Liver (tissue), 9 donors: ENCODE data around the gene AGTRAP. TPM values are rescaled to one million over a fixed set of nuclear protein-coding genes. Genes with fewer than 3 reads are reported as not detected.

Experiments used
- DNase-seq: peaks from one replicate; pipeline ENCODE4 v3.0.0-alpha.2; 2017; ENCODE audit warnings: low spot score
- H3K27ac ChIP-seq, 2 donors: one replicate each; pipeline ENCODE4 v1.7.0; 2013; ENCODE audit warnings: inconsistent platforms in 2 of 2, low read length in 2 of 2, control low read depth in 1 of 2, low read depth in 1 of 2, mild to moderate bottlenecking in 1 of 2
- H3K27me3 ChIP-seq, 4 donors: one replicate each; pipeline versions ENCODE4 v1.6.1 to v1.7.0; 2013; ENCODE audit warnings: low read length in 3 of 4, inconsistent platforms in 1 of 4, mild to moderate bottlenecking in 1 of 4, moderate library complexity in 1 of 4; ENCODE audit not compliant: control insufficient read depth in 4 of 4, insufficient read depth in 4 of 4
- H3K36me3 ChIP-seq, 4 donors: one replicate each; pipeline versions ENCODE4 v1.6.1 to v1.7.0; 2013; ENCODE audit warnings: low read length in 3 of 4, mild to moderate bottlenecking in 3 of 4, low read depth in 1 of 4, moderate library complexity in 1 of 4; ENCODE audit not compliant: control insufficient read depth in 4 of 4, insufficient read depth in 3 of 4
- H3K4me1 ChIP-seq, 4 donors: one replicate each; pipeline versions ENCODE4 v1.6.1 to v1.7.0; 2013; ENCODE audit warnings: low read length in 3 of 4, mild to moderate bottlenecking in 3 of 4, moderate library complexity in 1 of 4; ENCODE audit not compliant: control insufficient read depth in 4 of 4, insufficient read depth in 4 of 4
- H3K4me3 ChIP-seq, 3 donors: one replicate each; pipeline versions ENCODE4 v1.6.1 to v1.7.0; 2013; ENCODE audit warnings: low read length in 3 of 3, control low read depth in 1 of 3, low read depth in 1 of 3, mild to moderate bottlenecking in 1 of 3
- H3K9ac ChIP-seq, 2 donors: one replicate each; pipeline ENCODE4 v1.7.0; 2013; ENCODE audit warnings: low read length in 2 of 2, mild to moderate bottlenecking in 2 of 2, moderate library complexity in 2 of 2, control low read depth in 1 of 2, low read depth in 1 of 2
- H3K9me3 ChIP-seq, 4 donors: one replicate each; pipeline versions ENCODE4 v1.6.1 to v1.7.0; 2013; ENCODE audit warnings: low read length in 3 of 4; ENCODE audit not compliant: control insufficient read depth in 4 of 4
- ATF3 ChIP-seq: IDR thresholded peaks from 2 replicates; pipeline ENCODE4 v1.6.1; 2016; ENCODE audit warnings: antibody characterized with exemption
- CTCF ChIP-seq: fragments of 150-350 bp; IDR thresholded peaks from 2 replicates; pipeline ENCODE4 v1.5.1; 2017; ENCODE audit warnings: improper control_type of control experiment, low read depth, low read length; ENCODE audit not compliant: missing input control
- EGR1 ChIP-seq, 2 donors: IDR thresholded peaks; 2 replicates each; pipeline ENCODE4 v1.6.1; 2016 to 2018; ENCODE audit warnings: antibody characterized with exemption in 2 of 2, low read depth in 2 of 2
- FOXA1 ChIP-seq: IDR thresholded peaks from 2 replicates; pipeline ENCODE4 v1.6.1; 2016; ENCODE audit warnings: antibody characterized with exemption
- FOXA2 ChIP-seq: IDR thresholded peaks from 2 replicates; pipeline ENCODE4 v1.6.1; 2016; ENCODE audit warnings: antibody characterized with exemption
- GABPA ChIP-seq, 2 donors: IDR thresholded peaks in 1 of 2; conservative IDR thresholded peaks in 1 of 2; 2 replicates each; pipeline ENCODE4 v1.6.1; 2016; ENCODE audit warnings: antibody characterized with exemption in 2 of 2, mild to moderate bottlenecking in 1 of 2, moderate library complexity in 1 of 2
- HNF4G ChIP-seq: IDR thresholded peaks from 2 replicates; pipeline ENCODE4 v1.6.1; 2016; ENCODE audit warnings: antibody characterized with exemption
- JUND ChIP-seq, 2 donors: IDR thresholded peaks; 2 replicates each; pipeline ENCODE4 v1.6.1; 2016; ENCODE audit warnings: antibody characterized with exemption in 2 of 2
- MAX ChIP-seq: IDR thresholded peaks from 2 replicates; pipeline ENCODE4 v1.6.1; 2016; ENCODE audit warnings: antibody characterized with exemption
- RAD21 ChIP-seq, 2 donors: IDR thresholded peaks; 2 replicates each; pipeline ENCODE4 v1.6.1; 2016; ENCODE audit warnings: antibody characterized with exemption in 2 of 2, mild to moderate bottlenecking in 2 of 2
- RXRA ChIP-seq, 2 donors: IDR thresholded peaks; 2 replicates each; pipeline ENCODE4 v1.6.1; 2017 to 2018; ENCODE audit warnings: antibody characterized with exemption in 2 of 2, mild to moderate bottlenecking in 1 of 2
- SP1 ChIP-seq: IDR thresholded peaks from 2 replicates; pipeline ENCODE4 v1.6.1; 2018; ENCODE audit warnings: antibody characterized with exemption, mild to moderate bottlenecking
- YY1 ChIP-seq: IDR thresholded peaks from 2 replicates; pipeline ENCODE4 v1.6.1; 2016; ENCODE audit warnings: antibody characterized with exemption, mild to moderate bottlenecking
- WGBS: extraction: QIAGEN DNeasy Blood & Tissue Kit; methylation state at CpG from one replicate; pipeline ENCODE4 v1.1.7; 2013; 5-methylcytosine and 5-hydroxymethylcytosine counted together
- polyA plus RNA-seq, 2 donors: library from polyadenylated mRNA; stranded (reverse) in 1 of 2; unstranded in 1 of 2; fragments of 200-250 nt in 1 of 2; fragments of >200 nt in 1 of 2; fragmentation: Nextera tagmentation in 1 of 2; extraction: Ambion mirVana in 1 of 2; gene quantifications; one replicate each; pipeline versions ENCODE4 v1.2.1 to v1.2.3, GENCODE V29; 2013 to 2015
- total RNA-seq, 2 donors: library from RNA; depleted of rRNA; stranded (reverse); fragments of >200 nt; gene quantifications; one replicate each; pipeline ENCODE4 v1.2.3, GENCODE V29; 2014
- donor health status: healthy.
- donor health status: healthy.
- donor health status: healthy.
- donor health status: healthy.
- donor health status: healthy.

AGTRAP gene
- total and polyA plus RNA-seq, 4 donors, result 8.5 to 19.3 (median 17.5) TPM

- peak; percentile 52 for DNase-seq
- Histone ChIP-seq H3K9me3 (no peaks in the 10 kb centered on the region), H3K9ac (no peak overlapping the region), H3K27ac (no peak overlapping the region), H3K4me1 (no peaks in the 10 kb centered on the region), H3K36me3 (peaks cover 0 to 37% (median 6%) of the 10 kb centered on the region in 4 donors), H3K4me3 (no peak overlapping the region), H3K27me3 (no peaks in the 10 kb centered on the region)
- WGBS, result 81% methylated on average over 9 of the region's 9 CpGs
- TF ChIP-seq RAD21 (IDR thresholded peaks at IDR 0.05) (peak; percentile 52 to 67), EGR1 (IDR thresholded peaks at IDR 0.05; ENCODE audit: low read depth in 2 of 2) (no peak), ATF3 (no peak), MAX (no peak), SP1 (no peak), CTCF (peak; percentile 54)
Measured at GRCh38 chr1:11749203-11749689, 13.3 kb downstream of the AGTRAP start.

- Histone ChIP-seq H3K27ac (no peak overlapping the region), H3K36me3 (peaks cover 0 to 37% (median 6%) of the 10 kb centered on the region in 4 donors), H3K4me1 (no peaks in the 10 kb centered on the region), H3K9ac (no peak overlapping the region), H3K27me3 (no peaks in the 10 kb centered on the region), H3K4me3 (no peak overlapping the region), H3K9me3 (no peaks in the 10 kb centered on the region)
- DNase-seq, result no peak
- WGBS, result 94% methylated on average over 15 of the region's 15 CpGs
- no peak for TF ChIP-seq HNF4G
- no peak for TF ChIP-seq YY1
- no peak for TF ChIP-seq FOXA1
- TF ChIP-seq CTCF, result no peak
- no peak for TF ChIP-seq GABPA (IDR thresholded peaks at IDR 0.05 in 1 of 2, conservative IDR thresholded peaks at IDR 0.05 in 1 of 2)
- no peak for TF ChIP-seq JUND (IDR thresholded peaks at IDR 0.05)
- no peak for TF ChIP-seq MAX
- no peak for TF ChIP-seq SP1
- no peak for TF ChIP-seq ATF3
- TF ChIP-seq FOXA2, result no peak
- TF ChIP-seq RXRA (IDR thresholded peaks at IDR 0.05), result no peak
Measured at GRCh38 chr1:11749996-11750395, 14.1 kb downstream of the AGTRAP start.
